Measurements from ENCODE around the gene TH.

TH gene

DNA sequence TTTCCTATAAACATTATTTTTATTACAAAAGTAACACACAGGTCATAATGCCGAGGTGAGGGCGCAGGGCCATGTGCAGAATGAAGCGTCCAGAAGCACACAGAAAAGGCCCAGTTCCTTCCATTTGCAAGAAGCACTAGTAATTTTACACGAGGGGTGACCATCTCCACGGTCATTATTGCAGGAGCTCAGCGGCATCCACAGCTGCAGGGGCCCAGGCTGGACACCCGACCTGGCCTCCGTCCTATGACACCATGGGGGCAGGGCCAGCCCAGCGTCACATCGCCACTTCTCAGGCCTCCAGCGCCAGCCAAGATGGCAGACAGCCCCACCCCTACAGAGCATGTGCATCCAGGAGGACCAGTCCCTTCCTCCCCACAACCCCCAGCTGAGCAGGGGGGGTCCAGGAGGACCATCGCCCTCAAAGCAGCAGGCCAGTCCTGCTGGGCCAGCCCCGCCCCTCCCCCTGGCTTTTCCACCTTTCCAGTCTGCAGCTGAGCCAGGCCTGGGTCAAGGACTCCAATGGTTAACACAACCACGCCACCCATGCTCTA is 35.9 kb downstream of the TH start:
- TF ChIP-seq EZH2phosphoT487 (IDR thresholded peaks at IDR 0.05; ENCODE audit: borderline replicate concordance): no peak
- TF ChIP-seq, protein P1, sequence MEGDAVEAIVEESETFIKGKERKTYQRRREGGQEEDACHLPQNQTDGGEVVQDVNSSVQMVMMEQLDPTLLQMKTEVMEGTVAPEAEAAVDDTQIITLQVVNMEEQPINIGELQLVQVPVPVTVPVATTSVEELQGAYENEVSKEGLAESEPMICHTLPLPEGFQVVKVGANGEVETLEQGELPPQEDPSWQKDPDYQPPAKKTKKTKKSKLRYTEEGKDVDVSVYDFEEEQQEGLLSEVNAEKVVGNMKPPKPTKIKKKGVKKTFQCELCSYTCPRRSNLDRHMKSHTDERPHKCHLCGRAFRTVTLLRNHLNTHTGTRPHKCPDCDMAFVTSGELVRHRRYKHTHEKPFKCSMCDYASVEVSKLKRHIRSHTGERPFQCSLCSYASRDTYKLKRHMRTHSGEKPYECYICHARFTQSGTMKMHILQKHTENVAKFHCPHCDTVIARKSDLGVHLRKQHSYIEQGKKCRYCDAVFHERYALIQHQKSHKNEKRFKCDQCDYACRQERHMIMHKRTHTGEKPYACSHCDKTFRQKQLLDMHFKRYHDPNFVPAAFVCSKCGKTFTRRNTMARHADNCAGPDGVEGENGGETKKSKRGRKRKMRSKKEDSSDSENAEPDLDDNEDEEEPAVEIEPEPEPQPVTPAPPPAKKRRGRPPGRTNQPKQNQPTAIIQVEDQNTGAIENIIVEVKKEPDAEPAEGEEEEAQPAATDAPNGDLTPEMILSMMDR (conservative IDR thresholded peaks at IDR 0.05; ENCODE audit: low read length): no peak
- no peaks in the 10 kb centered on the region for H3K9me3 ChIP-seq (ENCODE audit: insufficient read depth, low read depth, low read length)
- no peak overlapping the region for H2AFZ ChIP-seq (ENCODE audit: low read length)
- H4K20me1 ChIP-seq (ENCODE audit: insufficient read depth, low read length, poor library complexity, severe bottlenecking): no peaks in the 10 kb centered on the region
- no peaks in the 10 kb centered on the region for H3K79me2 ChIP-seq (ENCODE audit: insufficient read depth, low read length)
- H3K36me3 ChIP-seq (ENCODE audit: insufficient read depth, low read length): no peaks in the 10 kb centered on the region
- H3K4me1 ChIP-seq (ENCODE audit: insufficient read depth, low read length, poor library complexity, severe bottlenecking): no peaks in the 10 kb centered on the region
- H3F3A ChIP-seq (ENCODE audit: low read depth): no peaks in the 10 kb centered on the region
- H3K9me2 ChIP-seq (replicated peaks; ENCODE audit: low read depth, low read length): no peaks in the 10 kb centered on the region
- no peak overlapping the region for H3K9ac ChIP-seq (ENCODE audit: low read depth, low read length, poor library complexity, severe bottlenecking)
- H3K4me2 ChIP-seq (ENCODE audit: low read depth, low read length, poor library complexity, severe bottlenecking): no peak overlapping the region
- no peak overlapping the region for H3K4me3 ChIP-seq (ENCODE audit: low read length, poor library complexity, severe bottlenecking)
- no peaks in the 10 kb centered on the region for H3K27me3 ChIP-seq (ENCODE audit: insufficient read depth, low read length, poor library complexity, severe bottlenecking)

DNA sequence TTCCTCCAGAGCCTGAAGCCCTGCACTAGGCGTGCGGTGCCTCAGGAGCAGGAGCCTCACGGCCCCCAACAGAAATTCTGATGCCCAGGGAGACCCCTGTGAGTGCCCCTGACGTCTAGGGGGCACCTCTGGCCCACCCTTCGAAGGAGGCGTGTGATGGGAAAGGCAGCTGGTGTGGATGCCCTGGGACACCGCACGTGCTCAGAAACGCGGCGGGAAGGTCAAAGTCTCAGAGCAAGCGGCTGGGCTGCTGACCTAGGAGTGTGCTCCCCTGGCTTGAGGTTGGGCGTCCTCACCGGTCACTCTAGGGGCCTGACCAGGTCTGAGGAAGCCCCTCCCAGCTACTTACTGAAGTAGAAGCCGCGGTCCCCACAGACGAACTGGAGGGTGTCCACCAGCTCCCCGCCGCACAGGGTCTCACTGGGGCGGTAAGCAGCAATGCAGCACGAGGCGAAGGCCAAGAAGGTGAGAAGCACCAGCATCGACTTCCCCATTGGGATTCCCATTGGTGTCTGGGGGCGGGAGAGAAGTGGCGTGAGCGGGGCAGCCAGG is 36.5 kb downstream of the TH start:
- no peaks in the 10 kb centered on the region for H3K4me1 ChIP-seq (ENCODE audit: insufficient read depth, low read length, poor library complexity, severe bottlenecking)
- H2AFZ ChIP-seq (ENCODE audit: low read length): no peak overlapping the region
- no peak for TF ChIP-seq EZH2phosphoT487 (IDR thresholded peaks at IDR 0.05; ENCODE audit: borderline replicate concordance)
- TF ChIP-seq, protein P1 (conservative IDR thresholded peaks at IDR 0.05; ENCODE audit: low read length): no peak
- no peaks in the 10 kb centered on the region for H3F3A ChIP-seq (ENCODE audit: low read depth)
- H3K9me2 ChIP-seq (replicated peaks; ENCODE audit: low read depth, low read length): no peaks in the 10 kb centered on the region
- H3K4me3 ChIP-seq (ENCODE audit: low read length, poor library complexity, severe bottlenecking): no peak overlapping the region
- no peaks in the 10 kb centered on the region for H3K9me3 ChIP-seq (ENCODE audit: insufficient read depth, low read depth, low read length)
- no peaks in the 10 kb centered on the region for H4K20me1 ChIP-seq (ENCODE audit: insufficient read depth, low read length, poor library complexity, severe bottlenecking)
- H3K36me3 ChIP-seq (ENCODE audit: insufficient read depth, low read length): no peaks in the 10 kb centered on the region
- H3K27me3 ChIP-seq (ENCODE audit: insufficient read depth, low read length, poor library complexity, severe bottlenecking): no peaks in the 10 kb centered on the region
- no peak overlapping the region for H3K4me2 ChIP-seq (ENCODE audit: low read depth, low read length, poor library complexity, severe bottlenecking)
- H3K9ac ChIP-seq (ENCODE audit: low read depth, low read length, poor library complexity, severe bottlenecking): no peak overlapping the region
- no peaks in the 10 kb centered on the region for H3K79me2 ChIP-seq (ENCODE audit: insufficient read depth, low read length)

DNA sequence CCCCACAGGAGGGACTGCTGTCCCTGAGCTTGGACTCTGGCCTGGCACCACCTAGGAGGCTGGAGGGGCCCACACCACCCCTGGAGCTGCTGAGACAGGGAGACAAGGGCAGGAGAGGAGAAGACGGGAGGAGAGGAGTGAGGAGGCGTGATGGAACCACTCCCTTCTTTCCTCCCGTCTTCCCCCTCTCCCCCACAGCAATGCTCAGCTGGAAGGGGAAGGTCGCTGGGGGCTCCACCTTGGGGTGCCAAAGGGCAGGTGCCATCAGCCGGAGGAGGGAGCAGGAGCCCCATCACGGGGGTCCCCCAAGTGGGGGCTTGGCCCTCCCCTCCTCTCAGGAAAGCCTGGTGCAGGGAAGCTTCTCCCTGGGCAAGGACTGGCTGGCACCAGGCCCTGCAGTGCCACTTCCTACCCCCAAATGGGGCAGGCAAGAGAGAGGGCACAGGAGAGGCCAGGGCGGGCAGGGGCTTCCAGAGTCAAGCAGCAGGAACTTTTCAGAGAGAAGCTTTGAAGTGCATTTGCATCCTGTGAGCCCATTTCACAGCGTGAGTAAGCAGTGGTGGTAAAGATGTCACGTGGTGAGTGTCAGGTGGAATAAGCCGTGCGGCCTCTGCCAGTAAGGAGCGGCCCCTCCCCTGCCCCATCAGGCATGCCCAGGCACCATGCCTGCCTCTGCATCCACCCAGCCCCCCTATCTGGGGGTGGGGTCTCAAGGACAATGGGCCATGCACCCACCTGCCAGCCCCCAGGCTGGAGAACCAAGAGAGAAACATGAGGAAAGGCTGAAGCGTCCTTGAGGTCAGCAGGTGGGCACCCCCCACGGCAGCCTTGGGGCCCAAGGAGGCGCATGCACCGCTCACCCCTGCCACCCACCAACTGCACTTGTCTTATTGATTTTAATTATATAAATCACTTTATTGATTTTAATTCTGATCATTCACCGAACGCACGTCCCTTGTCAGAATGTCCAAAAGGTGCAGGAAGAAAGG is 37.3 kb downstream of the TH start:
- Histone ChIP-seq H3K9ac (ENCODE audit: low read depth, low read length, poor library complexity, severe bottlenecking) (no peak overlapping the region), H2AFZ (ENCODE audit: low read length) (no peak overlapping the region), H3K9me3 (ENCODE audit: insufficient read depth, low read depth, low read length) (no peaks in the 10 kb centered on the region), H3K9me2 (replicated peaks; ENCODE audit: low read depth, low read length) (no peaks in the 10 kb centered on the region), H3K4me3 (ENCODE audit: low read length, poor library complexity, severe bottlenecking) (no peak overlapping the region), H3K36me3 (ENCODE audit: insufficient read depth, low read length) (no peaks in the 10 kb centered on the region), H3F3A (ENCODE audit: low read depth) (no peaks in the 10 kb centered on the region), H3K27me3 (ENCODE audit: insufficient read depth, low read length, poor library complexity, severe bottlenecking) (no peaks in the 10 kb centered on the region), H4K20me1 (ENCODE audit: insufficient read depth, low read length, poor library complexity, severe bottlenecking) (no peaks in the 10 kb centered on the region), H3K4me1 (ENCODE audit: insufficient read depth, low read length, poor library complexity, severe bottlenecking) (no peaks in the 10 kb centered on the region), H3K4me2 (ENCODE audit: low read depth, low read length, poor library complexity, severe bottlenecking) (no peak overlapping the region), H3K79me2 (ENCODE audit: insufficient read depth, low read length) (no peaks in the 10 kb centered on the region)
- TF ChIP-seq, protein P1 (conservative IDR thresholded peaks at IDR 0.05; ENCODE audit: low read length): no peak
- TF ChIP-seq EZH2phosphoT487 (IDR thresholded peaks at IDR 0.05; ENCODE audit: borderline replicate concordance): no peak
